GM23338 (cell line): ENCODE data around the gene TIAM1. TPM values are rescaled to one million over a fixed set of nuclear protein-coding genes. Genes with fewer than 3 reads are reported as not detected.

Experiments
- ATAC-seq: fragments of 200-7000 bp; cut with Tn5 transposase; 3 replicates; pipeline ENCODE4 v1.9.1; 2020
- DNase-seq: peaks from one replicate; pipeline ENCODE4 v3.0.0-alpha.2; 2015; ENCODE audit warnings: low spot score
- H2AFZ ChIP-seq: fragments of 200-600 bp; sonication (generic); 2 replicates; pipeline ENCODE4 v1.8.0; 2016; ENCODE audit warnings: antibody characterized with exemption, mild to moderate bottlenecking, moderate library complexity
- H3F3A ChIP-seq: fragments of 200-600 bp; sonication (generic); replicated peaks from 2 replicates; pipeline ENCODE4 v1.8.0; 2017; ENCODE audit warnings: antibody characterized with exemption, mixed run types, low read depth
- H3K27ac ChIP-seq: fragments of 200-600 bp; sonication (generic); 2 replicates; pipeline ENCODE4 v1.6.1; 2016; ENCODE audit warnings: low read depth
- H3K27me3 ChIP-seq: fragments of 200-600 bp; sonication (generic); 2 replicates; pipeline ENCODE4 v1.8.0; 2016; ENCODE audit warnings: mild to moderate bottlenecking, mixed run types, moderate library complexity; ENCODE audit not compliant: insufficient read depth
- H3K36me3 ChIP-seq: fragments of 200-600 bp; sonication (generic); 2 replicates; pipeline ENCODE4 v1.8.0; 2016; ENCODE audit warnings: mild to moderate bottlenecking; ENCODE audit not compliant: insufficient read depth
- H3K4me1 ChIP-seq: fragments of 200-600 bp; sonication (generic); 2 replicates; pipeline ENCODE4 v1.8.0; 2016; ENCODE audit warnings: mild to moderate bottlenecking, moderate library complexity; ENCODE audit not compliant: insufficient read depth
- H3K4me2 ChIP-seq: fragments of 200-600 bp; sonication (generic); 2 replicates; pipeline ENCODE4 v1.7.1; 2017; ENCODE audit warnings: mixed run types
- H3K4me3 ChIP-seq: fragments of 200-600 bp; sonication (generic); 2 replicates; pipeline ENCODE4 v1.6.1; 2016; ENCODE audit warnings: mixed run types
- H3K79me2 ChIP-seq: fragments of 200-600 bp; sonication (generic); replicated peaks from 2 replicates; pipeline ENCODE4 v1.8.0; 2017; ENCODE audit warnings: mild to moderate bottlenecking; ENCODE audit not compliant: insufficient read depth
- H3K9me2 ChIP-seq: fragments of 200-600 bp; sonication (generic); 2 replicates; pipeline ENCODE4 v1.8.0; 2017; ENCODE audit not compliant: insufficient read depth
- H4K20me1 ChIP-seq: fragments of 200-600 bp; sonication (generic); replicated peaks from 2 replicates; pipeline ENCODE4 v1.8.0; 2017; ENCODE audit warnings: mild to moderate bottlenecking; ENCODE audit not compliant: insufficient read depth
- H3K27ac Mint-ChIP-seq: 2 replicates; pipeline ENCODE4 v1.8.0; 2020; ENCODE audit warnings: inconsistent platforms, mild to moderate bottlenecking, moderate library complexity, mixed read lengths
- H3K27me3 Mint-ChIP-seq: 3 replicates; pipeline ENCODE4 v1.8.0; 2022; ENCODE audit warnings: low read depth, mild to moderate bottlenecking, moderate library complexity, mixed read lengths, inconsistent platforms; ENCODE audit not compliant: insufficient read depth, poor library complexity
- H3K36me3 Mint-ChIP-seq: 3 replicates; pipeline ENCODE4 v1.8.0; 2021; ENCODE audit warnings: low read depth, mild to moderate bottlenecking, inconsistent platforms, moderate library complexity, mixed read lengths
- H3K4me1 Mint-ChIP-seq: 3 replicates; pipeline ENCODE4 v1.8.0; 2020; ENCODE audit warnings: mild to moderate bottlenecking, inconsistent platforms, mixed read lengths
- H3K4me3 Mint-ChIP-seq: 3 replicates; pipeline ENCODE4 v1.8.0; 2021; ENCODE audit warnings: moderate library complexity, mild to moderate bottlenecking, inconsistent platforms, mixed read lengths
- H3K9me3 Mint-ChIP-seq: 3 replicates; pipeline ENCODE4 v1.8.0; 2020; ENCODE audit warnings: moderate library complexity, mild to moderate bottlenecking, inconsistent platforms, mixed read lengths
- CREB1 ChIP-seq: fragments of 250-450 bp; sonication (Bioruptor Pico); IDR thresholded peaks from 2 replicates; pipeline ENCODE4 v1.5.0; 2020; ENCODE audit warnings: low read depth, mild to moderate bottlenecking, moderate library complexity
- CTCF ChIP-seq, 2 experiments: fragments of 200-600 bp in 1 of 2; sonication (generic) in 1 of 2; conservative IDR thresholded peaks; 2 replicates each; pipeline versions ENCODE4 v1.5.1 to v1.6.1; 2016 to 2017; ENCODE audit warnings: antibody characterized with exemption in 2 of 2, low read depth in 2 of 2, mild to moderate bottlenecking in 2 of 2, moderate library complexity in 1 of 2
- EZH2 ChIP-seq: fragments of 200-600 bp; sonication (generic); IDR thresholded peaks from one replicate; pipeline ENCODE4 v1.8.0; 2017; ENCODE audit warnings: antibody characterized with exemption, mild to moderate bottlenecking, low read depth; ENCODE audit not compliant: unreplicated experiment
- EZH2phosphoT487 ChIP-seq: fragments of 200-600 bp; sonication (generic); IDR thresholded peaks from one replicate; pipeline ENCODE4 v1.8.1; 2018; ENCODE audit warnings: antibody characterized with exemption; ENCODE audit not compliant: unreplicated experiment
- JUNB ChIP-seq: IDR thresholded peaks from one replicate; pipeline ENCODE4 v1.6.1; 2016; ENCODE audit warnings: antibody characterized with exemption; ENCODE audit not compliant: unreplicated experiment
- NANOG ChIP-seq: IDR thresholded peaks from 2 replicates; pipeline ENCODE4 v1.6.1; 2016; ENCODE audit warnings: antibody characterized with exemption, borderline replicate concordance
- POLR2AphosphoS5 ChIP-seq: IDR thresholded peaks from 2 replicates; pipeline ENCODE4 v1.6.1; 2016; ENCODE audit warnings: antibody characterized with exemption, low read depth
- REST ChIP-seq: IDR thresholded peaks from one replicate; pipeline ENCODE4 v1.6.1; 2018; ENCODE audit warnings: antibody characterized with exemption; ENCODE audit not compliant: unreplicated experiment
- STAT1 ChIP-seq: IDR thresholded peaks from one replicate; pipeline ENCODE4 v1.6.1; 2016; ENCODE audit warnings: antibody characterized with exemption; ENCODE audit not compliant: unreplicated experiment
- ZNF114 ChIP-seq: fragments of 250-450 bp; sonication (Bioruptor Pico); IDR thresholded peaks from 2 replicates; pipeline ENCODE4 v1.5.0; 2020; ENCODE audit warnings: mild to moderate bottlenecking, moderate library complexity
- ZNF331 ChIP-seq: fragments of 250-450 bp; sonication (Bioruptor Pico); IDR thresholded peaks from 2 replicates; pipeline ENCODE4 v1.5.0; 2020; ENCODE audit warnings: low read depth, mild to moderate bottlenecking, moderate library complexity
- polyA plus RNA-seq: library from polyadenylated mRNA; unstranded; fragments of >200 nt; fragmentation: Nextera tagmentation; extraction: Ambion mirVana; gene quantifications from 2 replicates; pipeline ENCODE4 v1.2.1, GENCODE V29; 2016
- total RNA-seq: library from RNA; depleted of rRNA; stranded (reverse); fragments of >200 nt; shearing (Covaris generic); gene quantifications from 2 replicates; pipeline ENCODE4 v1.2.3, GENCODE V29; 2014
- TF ChIP-seq, protein P1 (sequence below): fragments of 250-450 bp; sonication (Bioruptor Pico); IDR thresholded peaks from 2 replicates; pipeline ENCODE4 v1.5.0; 2020; ENCODE audit warnings: mild to moderate bottlenecking, moderate library complexity
- TF ChIP-seq, protein P2 (sequence below): IDR thresholded peaks from 2 replicates; pipeline ENCODE4 v1.6.1; 2016; ENCODE audit warnings: antibody characterized with exemption

TIAM1 gene
- total and polyA plus RNA-seq, 2 experiments from 2014 or later: 18.5 to 20.0 TPM

DNA sequence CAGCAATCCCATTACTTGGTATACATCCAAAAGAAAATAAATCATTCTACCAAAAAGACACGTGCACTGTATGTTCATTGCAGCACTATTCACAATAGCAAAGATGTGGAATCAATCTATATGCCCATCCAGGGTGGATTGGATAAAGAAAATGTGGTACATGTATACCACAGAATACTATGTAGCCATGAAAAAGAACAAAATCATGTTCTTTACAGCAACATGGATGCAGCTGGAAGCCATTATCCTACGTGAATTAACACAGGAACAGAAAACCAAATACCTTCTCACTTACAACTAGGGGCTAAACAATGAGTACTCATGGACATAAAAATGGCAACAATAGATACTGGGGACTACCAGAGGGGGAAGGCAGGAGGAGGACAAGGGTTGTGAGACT, 147.3 kb downstream of the TIAM1 start:
- H3K9me3 Mint-ChIP-seq: no peaks in the 10 kb centered on the region
- H3K4me3 Mint-ChIP-seq: no peak overlapping the region

More for the DNA sequence above, 147.3 kb downstream of the TIAM1 start:
- no peak for ATAC-seq
- Histone ChIP-seq H3K4me1 (peaks cover 6% of the 10 kb centered on the region; the same call in 1 of the 2 replicates), H3F3A (no peaks in the 10 kb centered on the region), H3K36me3 (no peaks in the 10 kb centered on the region), H2AFZ (no peak overlapping the region), H3K27ac (no peak overlapping the region), H3K4me2 (no peak overlapping the region), H3K27me3 (no peaks in the 10 kb centered on the region), H3K79me2 (no peaks in the 10 kb centered on the region), H3K9me2 (0 out of 2 replicates have a peak, but pooled peaks cover 5% of the 10 kb centered on the region), H3K4me3 (no peak overlapping the region), H4K20me1 (no peaks in the 10 kb centered on the region)
- no peak for TF ChIP-seq CREB1 (CRISPR knock-in tag)
- TF ChIP-seq, protein P1, sequence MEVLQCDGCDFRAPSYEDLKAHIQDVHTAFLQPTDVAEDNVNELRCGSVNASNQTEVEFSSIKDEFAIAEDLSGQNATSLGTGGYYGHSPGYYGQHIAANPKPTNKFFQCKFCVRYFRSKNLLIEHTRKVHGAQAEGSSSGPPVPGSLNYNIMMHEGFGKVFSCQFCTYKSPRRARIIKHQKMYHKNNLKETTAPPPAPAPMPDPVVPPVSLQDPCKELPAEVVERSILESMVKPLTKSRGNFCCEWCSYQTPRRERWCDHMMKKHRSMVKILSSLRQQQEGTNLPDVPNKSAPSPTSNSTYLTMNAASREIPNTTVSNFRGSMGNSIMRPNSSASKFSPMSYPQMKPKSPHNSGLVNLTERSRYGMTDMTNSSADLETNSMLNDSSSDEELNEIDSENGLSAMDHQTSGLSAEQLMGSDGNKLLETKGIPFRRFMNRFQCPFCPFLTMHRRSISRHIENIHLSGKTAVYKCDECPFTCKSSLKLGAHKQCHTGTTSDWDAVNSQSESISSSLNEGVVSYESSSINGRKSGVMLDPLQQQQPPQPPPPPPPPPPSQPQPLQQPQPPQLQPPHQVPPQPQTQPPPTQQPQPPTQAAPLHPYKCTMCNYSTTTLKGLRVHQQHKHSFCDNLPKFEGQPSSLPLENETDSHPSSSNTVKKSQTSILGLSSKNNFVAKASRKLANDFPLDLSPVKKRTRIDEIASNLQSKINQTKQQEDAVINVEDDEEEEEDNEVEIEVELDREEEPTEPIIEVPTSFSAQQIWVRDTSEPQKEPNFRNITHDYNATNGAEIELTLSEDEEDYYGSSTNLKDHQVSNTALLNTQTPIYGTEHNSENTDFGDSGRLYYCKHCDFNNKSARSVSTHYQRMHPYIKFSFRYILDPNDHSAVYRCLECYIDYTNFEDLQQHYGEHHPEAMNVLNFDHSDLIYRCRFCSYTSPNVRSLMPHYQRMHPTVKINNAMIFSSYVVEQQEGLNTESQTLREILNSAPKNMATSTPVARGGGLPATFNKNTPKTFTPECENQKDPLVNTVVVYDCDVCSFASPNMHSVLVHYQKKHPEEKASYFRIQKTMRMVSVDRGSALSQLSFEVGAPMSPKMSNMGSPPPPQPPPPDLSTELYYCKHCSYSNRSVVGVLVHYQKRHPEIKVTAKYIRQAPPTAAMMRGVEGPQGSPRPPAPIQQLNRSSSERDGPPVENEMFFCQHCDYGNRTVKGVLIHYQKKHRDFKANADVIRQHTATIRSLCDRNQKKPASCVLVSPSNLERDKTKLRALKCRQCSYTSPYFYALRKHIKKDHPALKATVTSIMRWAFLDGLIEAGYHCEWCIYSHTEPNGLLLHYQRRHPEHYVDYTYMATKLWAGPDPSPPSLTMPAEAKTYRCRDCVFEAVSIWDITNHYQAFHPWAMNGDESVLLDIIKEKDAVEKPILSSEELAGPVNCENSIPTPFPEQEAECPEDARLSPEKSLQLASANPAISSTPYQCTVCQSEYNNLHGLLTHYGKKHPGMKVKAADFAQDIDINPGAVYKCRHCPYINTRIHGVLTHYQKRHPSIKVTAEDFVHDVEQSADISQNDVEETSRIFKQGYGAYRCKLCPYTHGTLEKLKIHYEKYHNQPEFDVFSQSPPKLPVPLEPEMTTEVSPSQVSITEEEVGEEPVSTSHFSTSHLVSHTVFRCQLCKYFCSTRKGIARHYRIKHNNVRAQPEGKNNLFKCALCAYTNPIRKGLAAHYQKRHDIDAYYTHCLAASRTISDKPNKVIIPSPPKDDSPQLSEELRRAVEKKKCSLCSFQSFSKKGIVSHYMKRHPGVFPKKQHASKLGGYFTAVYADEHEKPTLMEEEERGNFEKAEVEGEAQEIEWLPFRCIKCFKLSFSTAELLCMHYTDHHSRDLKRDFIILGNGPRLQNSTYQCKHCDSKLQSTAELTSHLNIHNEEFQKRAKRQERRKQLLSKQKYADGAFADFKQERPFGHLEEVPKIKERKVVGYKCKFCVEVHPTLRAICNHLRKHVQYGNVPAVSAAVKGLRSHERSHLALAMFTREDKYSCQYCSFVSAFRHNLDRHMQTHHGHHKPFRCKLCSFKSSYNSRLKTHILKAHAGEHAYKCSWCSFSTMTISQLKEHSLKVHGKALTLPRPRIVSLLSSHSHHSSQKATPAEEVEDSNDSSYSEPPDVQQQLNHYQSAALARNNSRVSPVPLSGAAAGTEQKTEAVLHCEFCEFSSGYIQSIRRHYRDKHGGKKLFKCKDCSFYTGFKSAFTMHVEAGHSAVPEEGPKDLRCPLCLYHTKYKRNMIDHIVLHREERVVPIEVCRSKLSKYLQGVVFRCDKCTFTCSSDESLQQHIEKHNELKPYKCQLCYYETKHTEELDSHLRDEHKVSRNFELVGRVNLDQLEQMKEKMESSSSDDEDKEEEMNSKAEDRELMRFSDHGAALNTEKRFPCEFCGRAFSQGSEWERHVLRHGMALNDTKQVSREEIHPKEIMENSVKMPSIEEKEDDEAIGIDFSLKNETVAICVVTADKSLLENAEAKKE (CRISPR knock-in tag): no peak
- no peak for TF ChIP-seq EZH2phosphoT487
- TF ChIP-seq EZH2: no peak
- TF ChIP-seq REST: no peak
- TF ChIP-seq STAT1: no peak
- TF ChIP-seq, protein P2, sequence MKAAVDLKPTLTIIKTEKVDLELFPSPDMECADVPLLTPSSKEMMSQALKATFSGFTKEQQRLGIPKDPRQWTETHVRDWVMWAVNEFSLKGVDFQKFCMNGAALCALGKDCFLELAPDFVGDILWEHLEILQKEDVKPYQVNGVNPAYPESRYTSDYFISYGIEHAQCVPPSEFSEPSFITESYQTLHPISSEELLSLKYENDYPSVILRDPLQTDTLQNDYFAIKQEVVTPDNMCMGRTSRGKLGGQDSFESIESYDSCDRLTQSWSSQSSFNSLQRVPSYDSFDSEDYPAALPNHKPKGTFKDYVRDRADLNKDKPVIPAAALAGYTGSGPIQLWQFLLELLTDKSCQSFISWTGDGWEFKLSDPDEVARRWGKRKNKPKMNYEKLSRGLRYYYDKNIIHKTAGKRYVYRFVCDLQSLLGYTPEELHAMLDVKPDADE: no peak
- TF ChIP-seq NANOG: no peak
- no peak for TF ChIP-seq ZNF331 (CRISPR knock-in tag)
- TF ChIP-seq ZNF114 (CRISPR knock-in tag): no peak
- no peak for TF ChIP-seq JUNB
- no peak for TF ChIP-seq POLR2AphosphoS5
- TF ChIP-seq CTCF (conservative IDR thresholded peaks at IDR 0.05; ENCODE audit: low read depth in 2 of 2): no peak
- Mint-ChIP-seq H3K27ac (no peak overlapping the region), H3K27me3 (peaks cover 2% of the 10 kb centered on the region), H3K4me1 (peaks cover 22% of the 10 kb centered on the region), H3K36me3 (peaks cover 8% of the 10 kb centered on the region; the same call in 1 of the 3 replicates)
- DNase-seq: no peak
